ENCODE results near the gene STXBP5. TPM values are rescaled to one million over a fixed set of nuclear protein-coding genes. Genes with fewer than 3 reads are reported as not detected.

STXBP5 gene
- total RNA-seq, 1 donor from 2014 or later = 33.8 TPM

DNA sequence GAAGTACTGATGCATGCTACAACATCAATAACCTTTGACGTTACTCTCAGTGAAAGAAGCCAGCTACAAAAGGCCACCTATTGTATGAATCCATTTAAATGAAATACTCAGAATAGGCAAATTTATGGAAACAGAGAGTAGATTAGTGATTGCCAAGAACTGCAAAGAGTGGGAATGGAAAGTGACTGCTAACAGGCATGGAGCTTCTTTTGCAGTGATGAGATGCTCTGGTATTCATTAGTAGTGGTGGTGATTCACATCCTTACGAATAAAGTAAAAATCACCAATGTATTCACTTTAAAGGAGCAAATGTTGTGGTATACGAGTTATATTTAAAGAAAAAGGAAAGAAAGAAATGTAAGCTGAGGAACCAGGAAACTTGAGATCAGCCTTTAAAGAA, 177.5 kb downstream of the STXBP5 start:
- no peak for DNase-seq (ENCODE audit: low spot score)

DNA sequence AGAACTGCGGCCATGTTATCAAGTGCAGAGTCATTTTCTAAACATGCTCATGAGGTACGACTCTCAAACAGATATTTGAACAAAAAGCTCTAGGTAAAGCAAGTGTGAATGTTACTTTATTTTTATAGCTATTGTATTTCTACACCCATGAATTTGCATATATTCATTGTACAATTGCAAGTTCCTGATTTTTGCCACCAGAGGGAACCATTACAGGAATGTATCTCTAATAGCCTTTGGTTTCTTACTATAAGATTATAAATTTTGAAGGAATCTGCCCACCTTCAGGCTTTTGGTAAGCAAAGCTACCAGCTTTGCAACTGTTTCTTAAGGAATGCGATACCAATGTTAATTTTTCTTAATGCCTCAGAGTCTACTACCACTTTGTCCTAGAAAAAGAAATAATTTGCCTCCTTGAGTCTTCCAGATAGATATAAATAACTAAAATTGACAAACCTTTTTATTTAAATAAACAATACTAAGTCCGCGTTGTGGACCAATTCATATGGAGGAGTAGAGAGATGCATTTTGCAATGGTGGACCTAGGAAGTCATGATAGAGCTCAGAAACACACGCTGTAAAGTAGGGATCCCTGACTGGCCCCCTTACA, 178.8 kb downstream of the STXBP5 start:
- no peak for DNase-seq (ENCODE audit: low spot score)

GRCh38 chr6:147384029-147384428, 179.8 kb downstream of the STXBP5 start:
- no peak for DNase-seq (ENCODE audit: low spot score)

DNA sequence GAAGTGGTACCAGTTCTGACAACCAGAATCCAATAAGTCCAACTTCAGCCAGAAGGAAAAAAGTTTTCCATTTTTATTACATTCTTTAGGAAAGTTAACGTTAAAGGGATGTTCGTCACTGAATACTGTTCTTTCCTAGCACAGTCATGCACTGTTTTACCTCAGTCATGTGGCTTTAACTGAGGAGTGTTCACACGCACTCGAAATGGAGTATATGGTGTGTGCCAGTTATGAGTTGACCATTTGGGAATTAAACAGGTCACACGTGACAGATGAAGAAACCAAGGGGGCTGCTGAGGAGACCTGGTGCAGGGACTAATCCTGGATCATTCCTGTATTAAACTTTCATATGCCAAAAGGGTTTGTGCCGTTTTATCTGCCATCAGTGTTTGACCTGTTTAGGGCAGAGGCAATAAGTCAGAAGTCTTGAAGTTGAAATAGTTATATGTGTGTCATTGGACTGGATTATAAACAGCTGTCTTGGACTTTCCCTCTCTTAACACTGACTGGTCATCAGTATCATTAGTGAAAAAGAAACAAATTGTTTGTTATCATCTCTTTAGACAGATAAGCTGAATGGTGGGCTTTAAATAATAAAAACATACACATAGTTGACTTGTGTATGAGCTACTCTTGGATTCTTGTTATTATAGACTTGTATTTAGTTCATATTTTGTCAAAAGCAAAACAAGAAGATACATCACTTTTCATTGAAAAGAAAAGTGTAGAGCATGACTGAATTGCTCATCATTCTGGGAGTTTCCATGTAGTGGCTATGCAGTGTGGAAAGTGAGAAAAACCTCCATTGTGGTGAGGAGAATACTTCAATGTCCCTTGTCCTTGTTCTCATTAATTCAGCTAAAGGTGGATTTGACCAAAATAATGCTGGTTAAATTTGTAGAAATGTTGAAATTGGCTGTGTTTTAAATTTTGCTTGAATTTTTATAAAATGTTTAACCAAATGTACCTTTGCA, 180.8 kb downstream of the STXBP5 start:
- no peak for DNase-seq (ENCODE audit: low spot score)

DNA sequence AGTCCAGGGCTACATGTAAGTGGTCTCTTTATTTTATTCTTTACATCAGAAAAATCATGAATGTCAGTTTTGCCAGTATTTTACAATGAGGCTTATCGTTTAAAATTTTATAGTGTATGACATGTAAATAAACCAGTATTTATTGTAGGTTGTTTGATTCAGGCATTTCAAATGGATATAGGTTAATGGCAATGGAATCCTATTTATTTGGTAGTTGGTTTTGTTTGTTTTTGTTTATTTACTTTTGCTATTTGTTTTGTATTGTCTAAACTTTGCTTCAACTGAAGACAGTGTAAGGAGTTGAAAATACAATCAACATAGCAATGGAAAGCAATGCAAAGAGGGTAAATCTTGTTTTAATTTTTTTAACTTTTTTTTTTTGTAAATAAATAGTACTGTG, 185.2 kb downstream of the STXBP5 start:
- DNase-seq (ENCODE audit: low spot score) = no peak

DNA sequence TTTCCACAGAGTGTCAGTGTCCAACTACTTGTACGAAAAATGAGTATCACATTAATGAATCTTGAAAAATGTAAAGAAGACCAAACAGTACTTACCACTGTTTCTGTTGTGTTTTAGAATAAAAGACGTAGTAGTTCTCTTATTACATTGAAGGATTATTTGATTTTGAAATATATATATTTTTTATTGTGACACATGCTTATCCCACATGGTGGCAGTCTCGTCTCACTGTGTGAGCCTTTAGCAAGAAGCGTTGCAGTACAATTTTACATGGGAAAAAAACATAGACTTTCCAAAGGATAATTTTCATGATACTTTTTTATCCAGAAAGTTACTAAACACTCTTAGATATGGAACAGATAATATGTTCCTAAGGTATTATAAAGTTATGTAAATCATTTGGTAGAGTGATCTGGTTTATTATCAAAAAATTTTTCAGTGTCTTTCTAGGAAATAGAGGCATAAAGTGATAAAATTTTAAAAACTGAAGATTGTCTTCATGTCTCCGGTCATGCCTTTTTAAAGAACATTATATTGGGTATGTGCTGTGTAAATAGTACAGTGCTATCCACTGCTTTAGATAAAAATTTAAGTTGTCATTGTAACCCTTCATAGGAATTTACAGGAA, 186.8 kb downstream of the STXBP5 start:
- no peak for DNase-seq (ENCODE audit: low spot score)

DNA sequence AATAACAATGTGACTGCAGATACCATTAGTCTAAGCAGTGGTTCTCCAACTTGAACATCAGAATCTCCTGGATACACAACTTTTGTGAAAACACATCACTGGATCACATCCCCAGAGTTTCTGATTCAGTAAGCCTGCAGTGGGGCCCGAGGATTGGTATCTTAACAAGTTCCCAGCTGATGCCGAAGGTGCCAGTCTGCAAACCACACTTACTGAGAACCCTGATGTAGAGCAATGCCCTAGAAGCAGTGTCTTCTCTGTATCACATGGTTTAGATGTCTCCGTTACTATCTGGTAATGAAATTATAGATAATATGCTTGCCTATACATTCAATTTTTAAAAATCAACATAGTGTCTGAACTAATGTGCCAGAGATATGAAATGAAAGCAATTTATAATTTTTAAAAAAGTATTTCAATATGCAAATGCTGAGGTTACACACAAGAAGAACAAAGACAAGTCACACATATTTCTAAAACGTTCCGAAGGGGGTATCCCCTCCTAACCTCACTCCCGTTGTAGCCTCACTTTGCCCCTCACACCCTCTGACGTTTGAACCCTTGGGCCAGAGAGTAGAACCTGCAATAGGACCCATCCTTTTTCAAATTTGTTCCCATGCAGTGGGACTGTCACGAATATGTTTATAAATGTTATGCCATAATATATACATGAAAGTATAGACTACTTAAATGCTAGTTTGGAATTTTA, 188.9 kb downstream of the STXBP5 start:
- DNase-seq (ENCODE audit: low spot score) = no peak

GRCh38 chr6:147395158-147395557, 190.9 kb downstream of the STXBP5 start:
- DNase-seq (ENCODE audit: low spot score) = no peak

GRCh38 chr6:147397306-147397705, 193.1 kb downstream of the STXBP5 start:
- no peak for DNase-seq (ENCODE audit: low spot score)

DNA sequence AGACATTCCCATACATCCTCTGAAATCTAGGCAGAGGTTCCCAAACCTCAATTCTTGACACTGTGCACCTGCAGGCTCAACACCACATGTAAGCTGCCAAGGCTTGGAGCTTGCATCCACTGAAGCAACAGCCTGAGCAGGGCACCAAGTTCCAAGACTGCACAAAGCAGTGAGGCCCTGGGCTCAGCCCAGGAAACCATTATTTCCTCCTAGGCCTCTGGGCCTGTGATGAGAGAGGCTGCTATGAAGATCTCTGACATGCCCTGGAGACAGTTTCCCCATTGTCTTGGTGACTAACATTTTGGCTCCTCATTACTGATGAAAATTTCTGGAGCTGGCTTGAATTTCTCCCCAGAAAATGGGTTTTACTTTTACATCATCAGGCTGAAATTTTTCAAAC, 196.8 kb downstream of the STXBP5 start:
- DNase-seq (ENCODE audit: low spot score) = no peak

DNA sequence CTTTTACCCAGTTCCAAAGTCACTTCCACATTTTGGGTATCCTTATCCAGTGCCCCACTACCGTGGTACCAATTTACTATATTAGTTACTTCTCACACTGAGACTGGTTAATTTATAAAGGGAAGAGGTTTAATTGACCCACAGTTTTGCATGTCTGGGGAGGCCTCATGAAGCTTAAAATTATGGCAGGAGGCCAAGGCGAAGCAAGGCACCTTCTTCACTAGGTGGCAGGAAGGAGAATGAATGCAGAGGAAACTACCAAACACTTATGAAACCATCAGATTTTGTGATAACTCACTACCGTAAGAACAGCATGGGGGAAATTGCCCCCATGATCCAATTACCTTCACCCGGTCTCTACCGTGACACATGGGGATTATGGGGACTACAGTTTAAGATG, 197.6 kb downstream of the STXBP5 start:
- DNase-seq (ENCODE audit: low spot score) = no peak

DNA sequence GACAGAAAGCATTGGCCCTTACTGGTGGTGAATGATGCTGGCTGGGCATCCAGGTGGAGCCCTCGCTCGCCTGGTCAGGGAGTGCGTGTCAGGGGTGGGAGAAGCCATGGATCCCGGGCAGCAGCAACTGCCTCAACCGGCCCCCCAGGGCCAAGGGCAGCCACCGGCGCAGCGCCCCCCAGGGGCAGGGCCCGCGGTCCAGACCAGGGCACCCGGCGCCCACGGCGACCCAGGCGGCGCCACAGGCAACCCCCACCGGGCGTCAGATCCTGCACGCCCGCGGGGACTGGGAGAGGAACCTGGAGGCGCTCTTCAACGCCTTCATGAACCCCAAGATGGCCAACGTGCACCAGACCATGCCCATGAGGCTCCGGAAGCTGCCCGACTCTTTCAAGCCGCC, 202.6 kb downstream of the STXBP5 start:
- DNase-seq (ENCODE audit: low spot score) = no peak

DNA sequence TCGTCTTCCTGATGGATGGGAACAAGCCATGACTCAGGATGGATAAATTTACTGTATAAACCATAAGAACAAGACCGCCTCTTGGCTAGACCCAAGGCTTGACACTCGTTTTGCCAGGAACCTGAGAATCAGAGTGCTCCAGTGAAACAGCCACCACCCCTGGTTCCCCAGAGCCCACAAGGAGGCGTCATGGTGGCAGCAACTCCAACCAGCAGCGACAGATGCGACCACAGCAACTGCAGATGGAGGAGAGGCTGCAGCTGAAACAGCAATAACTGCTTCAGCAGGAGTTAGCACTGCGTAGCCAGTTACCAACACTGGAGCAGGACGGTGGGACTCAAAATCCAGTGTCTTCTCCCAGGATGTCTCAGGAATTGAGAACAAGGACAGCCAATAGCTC, 203.4 kb downstream of the STXBP5 start:
- DNase-seq (ENCODE audit: low spot score) = no peak

DNA sequence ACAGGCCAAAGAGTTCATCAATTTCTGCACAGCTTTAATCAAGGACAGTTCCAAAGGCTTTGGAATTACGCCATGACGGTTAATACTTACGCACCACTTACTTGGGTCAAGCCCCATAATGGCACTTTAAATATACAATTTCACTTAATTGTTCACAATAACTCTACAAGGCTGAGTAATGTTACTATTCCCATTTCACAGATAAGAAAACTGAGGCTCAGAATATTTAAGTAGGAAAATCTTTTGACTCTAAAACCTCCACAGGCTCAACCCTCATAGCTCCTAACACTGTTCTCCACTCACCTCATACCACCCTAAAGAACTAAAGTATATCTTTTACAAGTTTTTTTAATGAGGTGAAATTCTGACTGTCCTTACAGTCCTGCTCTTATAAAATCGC, 212.4 kb downstream of the STXBP5 start:
- DNase-seq (ENCODE audit: low spot score) = no peak

- no peak for DNase-seq (ENCODE audit: low spot score)
Observed at GRCh38 chr6:147417954-147418353, 213.7 kb downstream of the STXBP5 start.

- DNase-seq (ENCODE audit: low spot score) = no peak
Observed at GRCh38 chr6:147418523-147418922, 214.3 kb downstream of the STXBP5 start.

- DNase-seq (ENCODE audit: low spot score) = no peak
Observed at GRCh38 chr6:147421903-147422302, 217.7 kb downstream of the STXBP5 start.

DNA sequence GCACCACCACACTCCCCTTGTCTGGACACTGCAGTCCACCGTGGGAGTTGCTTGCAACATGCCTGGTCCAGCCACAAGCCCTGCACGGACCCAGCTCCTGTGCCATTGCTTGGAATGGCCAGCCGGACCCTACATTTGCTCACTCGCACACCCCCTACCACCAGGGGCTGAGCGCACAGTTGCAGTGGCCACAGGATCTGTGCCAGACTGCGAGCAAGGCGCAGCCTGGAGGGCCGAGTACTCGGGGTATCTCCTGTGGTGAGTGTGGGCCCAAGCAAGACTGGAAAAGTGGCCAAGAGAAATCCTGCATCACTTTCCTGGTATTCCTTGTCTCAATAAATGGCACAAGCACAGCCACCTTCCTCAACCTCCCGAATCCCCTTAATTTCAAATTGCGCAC, 218.9 kb downstream of the STXBP5 start:
- DNase-seq (ENCODE audit: low spot score) = no peak

- DNase-seq (ENCODE audit: low spot score) = no peak
Observed at GRCh38 chr6:147429794-147430193, 225.6 kb downstream of the STXBP5 start.

DNA sequence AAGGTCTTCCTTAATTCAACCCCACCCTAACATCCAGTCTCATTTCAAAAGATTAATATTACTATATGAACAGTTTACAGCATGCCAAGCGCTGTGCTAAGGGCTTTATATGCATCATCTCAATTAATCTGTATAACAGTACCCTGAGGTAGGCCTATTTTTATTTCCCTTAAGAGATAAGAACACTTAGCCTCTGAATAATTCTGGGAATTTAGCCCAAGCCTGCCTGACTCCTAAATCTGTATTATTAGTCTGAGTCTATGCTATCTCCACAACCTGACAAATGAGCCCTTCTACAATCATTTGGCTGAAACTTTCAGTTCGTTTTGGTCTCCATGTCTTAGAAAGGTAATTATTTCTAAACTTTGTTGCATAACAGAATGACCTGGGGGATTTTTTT, 226.6 kb downstream of the STXBP5 start:
- no peak for DNase-seq (ENCODE audit: low spot score)

DNA sequence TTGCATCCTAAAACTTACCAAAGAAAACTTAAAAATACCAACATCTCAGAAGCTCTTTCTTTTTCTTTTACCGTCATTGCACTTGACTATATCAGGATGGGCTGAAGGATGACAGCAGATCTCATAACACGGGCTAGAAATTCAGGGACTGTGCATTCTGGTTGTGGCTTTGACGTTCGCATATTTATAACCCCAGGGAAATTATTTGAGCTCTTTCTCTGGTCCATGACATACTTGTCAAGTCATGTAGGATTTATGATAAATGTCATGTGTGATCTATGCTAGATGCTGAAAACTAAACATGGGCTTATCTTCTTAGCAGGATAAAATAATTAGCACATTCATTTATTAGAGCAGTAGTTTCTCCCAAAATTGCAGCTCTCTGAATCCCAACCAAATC, 229.9 kb downstream of the STXBP5 start:
- no peak for DNase-seq (ENCODE audit: low spot score)

- no peak for DNase-seq (ENCODE audit: low spot score)
Observed at GRCh38 chr6:147434516-147434915, 230.3 kb downstream of the STXBP5 start.

Measured in ureter (tissue), 1 donor.